Measurements from ENCODE around the gene TBCK. TPM values are rescaled to one million over a fixed set of nuclear protein-coding genes. Genes with fewer than 3 reads are reported as not detected.

Gene TBCK
- total and polyA plus RNA-seq, 9 of the 15 experiments (the other 6 are each of a cell fraction or from before 2014, with no cell fraction given): 5.3 to 26.6 (median 16.2) TPM

GRCh38 chr4:106201373-106201772 lies 114.6 kb downstream of the TBCK start:
- H3K9ac ChIP-seq (ENCODE audit: insufficient read depth in 1 of 2, low read depth in 2 of 2, low read length in 2 of 2): no peak overlapping the region
- no peak overlapping the region for H2AFZ ChIP-seq (ENCODE audit: low read depth, low read length)
- DNase-seq (ENCODE audit: extremely low read depth in 1 of 4, low spot score in 3 of 4): peak in 1 of 4 experiments; percentile 9
- peak; percentile 44 for FAIRE-seq
- H3K79me2 ChIP-seq (ENCODE audit: control insufficient read depth, insufficient read depth, low read length): no peaks in the 10 kb centered on the region
- ChIA-PET CTCF (ENCODE audit: low intra/inter-chr PET ratio) (no interaction called here), POLR2A (no interaction called here)
- no peak overlapping the region for H3K27ac ChIP-seq (ENCODE audit: extremely low read depth, low read depth, low read length)
- no peaks in the 10 kb centered on the region for H3K9me1 ChIP-seq (ENCODE audit: control insufficient read depth, insufficient read depth, low read length)
- H3K4me1 ChIP-seq (replicated peaks in 1 of 2; ENCODE audit: control insufficient read depth in 2 of 2, insufficient read depth in 2 of 2, low read length in 2 of 2): no peaks in the 10 kb centered on the region
- no peaks in the 10 kb centered on the region for H3K36me3 ChIP-seq (ENCODE audit: control insufficient read depth, insufficient read depth, low read length)
- H3K27me3 ChIP-seq (ENCODE audit: control insufficient read depth in 2 of 2, insufficient read depth in 2 of 2, low read length in 2 of 2): no peaks in the 10 kb centered on the region
- no peaks in the 10 kb centered on the region for H4K20me1 ChIP-seq (replicated peaks; ENCODE audit: control insufficient read depth, insufficient read depth, low read length)
- H3K9me3 ChIP-seq (replicated peaks; ENCODE audit: control insufficient read depth, insufficient read depth, low read depth, low read length): no peaks in the 10 kb centered on the region
- H3K4me3 ChIP-seq: no peak overlapping the region
- H3K4me2 ChIP-seq (ENCODE audit: insufficient read depth, low read length): no peak overlapping the region
- in situ Hi-C loops (cut with MboI) (no loop called here), intact Hi-C loops (cut with micrococcal nuclease) (loop anchor here (2.0 to 5.0 kb wide), 2 partner anchors 249 to 681 kb away; no protein-coding TSS in a partner anchor)
- peak; percentile 80 for ATAC-seq
- no TSS peak for BruUV-seq (replicated peaks)
- TF ChIP-seq ZNF24 (IDR thresholded peaks at IDR 0.05): no peak
- no peak for TF ChIP-seq RBFOX2 (IDR thresholded peaks at IDR 0.05; ENCODE audit: low read depth, low read length)
- TF ChIP-seq LARP7 (IDR thresholded peaks at IDR 0.05): no peak
- TF ChIP-seq ARID3A (IDR thresholded peaks at IDR 0.05; ENCODE audit: borderline replicate concordance, low read depth, low read length): 0 out of 2 replicates have a peak, but pooled peaks have one; percentile 40
- peak in 1 of 3 experiments; percentile 49; a peak in 3 of 6 replicates for TF ChIP-seq CTCF (IDR thresholded peaks at IDR 0.05 in 2 of 3, conservative IDR thresholded peaks at IDR 0.05 in 1 of 3; ENCODE audit: insufficient read depth in 2 of 3, low read depth in 1 of 3, low read length in 3 of 3)
- TF ChIP-seq ZBTB11 (CRISPR knock-in tag; IDR thresholded peaks at IDR 0.05): no peak
- TF ChIP-seq CAMTA2 (CRISPR knock-in tag; conservative IDR thresholded peaks at IDR 0.05): no peak

Measured in K562 (cell line).